PC-9 (cell line): ENCODE results near the gene MYB. TPM values are rescaled to one million over a fixed set of nuclear protein-coding genes. Genes with fewer than 3 reads are reported as not detected.

ENCODE experiments used
- BruUV-seq: library from RNA; stranded (reverse); fragments of 400-500 nt; replicated peaks from 2 replicates; lab custom pipeline; 2021; lab: Mats Ljungman, UMichigan
- CTCF ChIA-PET: fragments of 300-600 bp; sonication (Branson Sonifier 250); formaldehyde crosslinking; loops from one replicate; lab custom pipeline; 2022; ENCODE audit warnings: antibody characterized with exemption; lab: Charles Lee
- POLR2A ChIA-PET: fragments of 300-600 bp; sonication (Branson Sonifier 250); formaldehyde crosslinking; loops from one replicate; lab custom pipeline; 2022; ENCODE audit warnings: antibody characterized with exemption; ENCODE audit not compliant: unreplicated experiment; lab: Charles Lee
- DNase-seq, 2 experiments: peaks; one replicate each; pipeline versions ENCODE4 v3.0.0 to v3.0.0-alpha.2; 2015 to 2022; ENCODE audit warnings: mixed read lengths in 1 of 2
- H2AFZ ChIP-seq: fragments of 200-600 bp; sonication (generic); 2 replicates; pipeline ENCODE4 v1.8.1; 2017; ENCODE audit warnings: antibody characterized with exemption
- H3F3A ChIP-seq: fragments of 200-600 bp; sonication (generic); 2 replicates; pipeline ENCODE4 v1.8.1; 2017; ENCODE audit warnings: antibody characterized with exemption, mild to moderate bottlenecking, low read depth; ENCODE audit not compliant: insufficient read depth
- H3K27ac ChIP-seq: fragments of 200-600 bp; sonication (generic); 2 replicates; pipeline ENCODE4 v1.6.1; 2016; ENCODE audit warnings: mixed run types
- H3K27me3 ChIP-seq: fragments of 200-600 bp; sonication (generic); 2 replicates; pipeline ENCODE4 v1.6.1; 2016; ENCODE audit warnings: low read depth, mixed run types; ENCODE audit not compliant: insufficient read depth
- H3K36me3 ChIP-seq: fragments of 200-600 bp; sonication (generic); 2 replicates; pipeline ENCODE4 v1.6.1; 2016; ENCODE audit warnings: low read depth, mixed run types
- H3K4me1 ChIP-seq: fragments of 200-600 bp; sonication (generic); replicated peaks from 2 replicates; pipeline ENCODE4 v1.6.1; 2016; ENCODE audit warnings: mixed run types; ENCODE audit not compliant: insufficient read depth
- H3K4me2 ChIP-seq: fragments of 200-600 bp; sonication (generic); 2 replicates; pipeline ENCODE4 v1.6.1; 2017; ENCODE audit warnings: mixed run types
- H3K4me3 ChIP-seq: fragments of 200-600 bp; sonication (generic); 2 replicates; pipeline ENCODE4 v1.6.1; 2016; ENCODE audit warnings: mixed run types
- H3K79me2 ChIP-seq: fragments of 200-600 bp; sonication (generic); 2 replicates; pipeline ENCODE4 v1.6.1; 2017; ENCODE audit warnings: low read depth, mixed run types
- H3K9me2 ChIP-seq: fragments of 200-600 bp; sonication (generic); 2 replicates; pipeline ENCODE4 v1.8.1; 2017; ENCODE audit warnings: mild to moderate bottlenecking; ENCODE audit not compliant: insufficient read depth
- H3K9me3 ChIP-seq: fragments of 200-600 bp; sonication (generic); 2 replicates; pipeline ENCODE4 v1.8.1; 2016; ENCODE audit warnings: low read depth; ENCODE audit not compliant: insufficient read depth
- H4K20me1 ChIP-seq: fragments of 200-600 bp; sonication (generic); 2 replicates; pipeline ENCODE4 v1.8.1; 2017; ENCODE audit not compliant: insufficient read depth
- EZH2 ChIP-seq: fragments of 200-600 bp; sonication (generic); IDR thresholded peaks from 2 replicates; pipeline ENCODE4 v1.8.0; 2017; ENCODE audit warnings: antibody characterized with exemption, low read depth
- intact Hi-C: fragments of 100-400 bp; cut with micrococcal nuclease; formaldehyde crosslinking; loops from one replicate; pipeline ENCODE4 v1.10.0; 2022; ENCODE audit not compliant: unreplicated experiment
- total RNA-seq: library from RNA; stranded (reverse); gene quantifications from 2 replicates; pipeline ENCODE4 v1.2.3, GENCODE V29; 2021
- TF ChIP-seq, protein P1 (sequence below): fragments of 200-600 bp; sonication (generic); conservative IDR thresholded peaks from 2 replicates; pipeline ENCODE4 v1.6.1; 2017; ENCODE audit warnings: mixed run types, antibody characterized with exemption, mild to moderate bottlenecking, moderate library complexity

MYB gene
- total RNA-seq, 1 experiment from 2014 or later, result 1.8 TPM

DNA sequence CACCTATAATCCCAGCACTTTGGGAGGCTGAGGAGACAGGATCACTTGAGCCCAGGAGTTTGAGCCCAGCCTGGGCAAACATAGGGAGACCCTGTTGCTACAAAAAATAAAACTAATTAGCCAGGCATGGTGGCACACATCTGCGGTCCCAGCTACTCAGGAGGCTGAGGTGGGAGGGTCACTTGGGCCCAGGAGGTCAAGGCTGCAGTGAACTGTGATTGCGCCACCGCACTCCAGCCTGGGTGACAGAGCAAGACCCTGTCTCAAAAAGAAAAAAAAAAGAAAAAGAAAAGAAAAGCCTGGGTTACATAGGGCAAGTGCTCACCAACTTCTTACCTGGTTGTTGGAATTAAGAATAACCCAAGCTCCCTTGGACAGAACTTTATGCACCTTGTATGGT lies 14.6 kb upstream of the MYB start:
- no peaks in the 10 kb centered on the region for H3F3A ChIP-seq
- no peaks in the 10 kb centered on the region for H3K36me3 ChIP-seq
- H3K27me3 ChIP-seq, result no peaks in the 10 kb centered on the region
- ChIA-PET CTCF (no interaction called here), POLR2A (no interaction called here)
- H2AFZ ChIP-seq, result no peak overlapping the region
- H3K4me1 ChIP-seq, result no peaks in the 10 kb centered on the region
- no peak for DNase-seq
- H3K27ac ChIP-seq, result no peak overlapping the region
- H3K9me2 ChIP-seq, result no peaks in the 10 kb centered on the region; the same call in 1 of the 2 replicates
- TF ChIP-seq, protein P1, sequence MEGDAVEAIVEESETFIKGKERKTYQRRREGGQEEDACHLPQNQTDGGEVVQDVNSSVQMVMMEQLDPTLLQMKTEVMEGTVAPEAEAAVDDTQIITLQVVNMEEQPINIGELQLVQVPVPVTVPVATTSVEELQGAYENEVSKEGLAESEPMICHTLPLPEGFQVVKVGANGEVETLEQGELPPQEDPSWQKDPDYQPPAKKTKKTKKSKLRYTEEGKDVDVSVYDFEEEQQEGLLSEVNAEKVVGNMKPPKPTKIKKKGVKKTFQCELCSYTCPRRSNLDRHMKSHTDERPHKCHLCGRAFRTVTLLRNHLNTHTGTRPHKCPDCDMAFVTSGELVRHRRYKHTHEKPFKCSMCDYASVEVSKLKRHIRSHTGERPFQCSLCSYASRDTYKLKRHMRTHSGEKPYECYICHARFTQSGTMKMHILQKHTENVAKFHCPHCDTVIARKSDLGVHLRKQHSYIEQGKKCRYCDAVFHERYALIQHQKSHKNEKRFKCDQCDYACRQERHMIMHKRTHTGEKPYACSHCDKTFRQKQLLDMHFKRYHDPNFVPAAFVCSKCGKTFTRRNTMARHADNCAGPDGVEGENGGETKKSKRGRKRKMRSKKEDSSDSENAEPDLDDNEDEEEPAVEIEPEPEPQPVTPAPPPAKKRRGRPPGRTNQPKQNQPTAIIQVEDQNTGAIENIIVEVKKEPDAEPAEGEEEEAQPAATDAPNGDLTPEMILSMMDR, result no peak
- TF ChIP-seq EZH2, result no peak
- intact Hi-C loops, result no loop called here
- no peaks in the 10 kb centered on the region for H4K20me1 ChIP-seq
- H3K4me2 ChIP-seq, result no peak overlapping the region
- no peak overlapping the region for H3K4me3 ChIP-seq
- no TSS peak for BruUV-seq
- no peaks in the 10 kb centered on the region for H3K79me2 ChIP-seq
- H3K9me3 ChIP-seq, result no peaks in the 10 kb centered on the region

DNA sequence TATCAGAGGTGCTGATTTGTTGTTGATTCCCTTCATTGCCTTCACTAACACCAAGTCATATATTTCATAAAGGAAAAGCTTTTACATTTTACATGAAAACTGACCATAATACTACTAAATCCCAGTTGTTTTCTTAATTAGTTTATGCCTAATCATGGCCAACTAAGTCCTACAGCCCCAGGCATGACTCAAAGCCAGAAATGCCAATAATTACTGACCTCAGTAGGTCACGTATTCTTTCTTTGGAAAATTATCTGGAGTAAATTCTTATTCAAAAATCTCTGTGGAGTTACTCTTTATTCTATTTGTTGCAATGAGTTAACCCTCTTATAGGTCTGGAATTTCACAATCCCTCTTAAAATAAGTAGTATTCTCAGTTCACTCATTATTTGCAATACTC lies 13.5 kb upstream of the MYB start:
- POLR2A ChIA-PET, result no interaction called here
- Histone ChIP-seq H3K79me2 (no peaks in the 10 kb centered on the region), H3K9me2 (no peaks in the 10 kb centered on the region; the same call in 1 of the 2 replicates), H3K4me3 (no peak overlapping the region), H3K4me2 (no peak overlapping the region), H2AFZ (no peak overlapping the region), H3K4me1 (no peaks in the 10 kb centered on the region), H3K36me3 (no peaks in the 10 kb centered on the region), H4K20me1 (no peaks in the 10 kb centered on the region), H3K27me3 (no peaks in the 10 kb centered on the region), H3K9me3 (no peaks in the 10 kb centered on the region), H3F3A (no peaks in the 10 kb centered on the region), H3K27ac (no peak overlapping the region)
- DNase-seq, result no peak
- BruUV-seq, result no TSS peak
- CTCF ChIA-PET, result no interaction called here
- TF ChIP-seq, protein P1, result no peak
- TF ChIP-seq EZH2, result no peak
- intact Hi-C loops, result no loop called here

DNA sequence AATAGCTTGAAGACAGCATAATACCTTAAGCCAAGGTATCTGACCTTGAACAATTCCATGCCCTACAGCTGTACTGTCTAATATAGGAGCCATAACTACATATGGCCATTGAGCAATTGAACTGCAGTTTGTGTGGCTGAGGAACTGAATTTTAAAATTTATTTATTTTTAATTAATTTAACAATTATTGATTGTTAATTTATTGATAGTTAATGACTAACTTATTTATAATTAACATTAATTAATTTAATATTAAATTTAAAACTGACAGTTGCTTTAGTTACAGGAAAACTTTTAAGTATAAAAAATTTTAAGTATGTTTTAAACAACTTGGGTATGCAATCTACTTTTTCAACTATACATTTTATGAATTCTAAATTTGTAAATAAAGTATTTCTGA lies 12.3 kb upstream of the MYB start:
- POLR2A ChIA-PET, result interaction anchor here (0.5 kb wide), 1 partner anchor 17 kb away, joined by 4 read pairs; no protein-coding TSS in a partner anchor

More for the DNA sequence above, 12.3 kb upstream of the MYB start:
- no peak overlapping the region for H3K27ac ChIP-seq
- no TSS peak for BruUV-seq
- H3K9me3 ChIP-seq, result no peaks in the 10 kb centered on the region
- H4K20me1 ChIP-seq, result no peaks in the 10 kb centered on the region
- no peaks in the 10 kb centered on the region for H3F3A ChIP-seq
- intact Hi-C loops, result no loop called here
- TF ChIP-seq, protein P1, result no peak
- TF ChIP-seq EZH2, result no peak
- no peak for DNase-seq
- H3K79me2 ChIP-seq, result no peaks in the 10 kb centered on the region
- no peak overlapping the region for H2AFZ ChIP-seq
- H3K27me3 ChIP-seq, result no peaks in the 10 kb centered on the region
- CTCF ChIA-PET, result no interaction called here
- H3K4me2 ChIP-seq, result no peak overlapping the region
- no peak overlapping the region for H3K4me3 ChIP-seq
- no peaks in the 10 kb centered on the region for H3K36me3 ChIP-seq
- H3K9me2 ChIP-seq, result no peaks in the 10 kb centered on the region; the same call in 1 of the 2 replicates
- no peaks in the 10 kb centered on the region for H3K4me1 ChIP-seq
